ENCODE data around the gene IL26. TPM values are rescaled to one million over a fixed set of nuclear protein-coding genes. Genes with fewer than 3 reads are reported as not detected.

Gene IL26
- total RNA-seq, 1 donor from 2014 or later = not detected

DNA sequence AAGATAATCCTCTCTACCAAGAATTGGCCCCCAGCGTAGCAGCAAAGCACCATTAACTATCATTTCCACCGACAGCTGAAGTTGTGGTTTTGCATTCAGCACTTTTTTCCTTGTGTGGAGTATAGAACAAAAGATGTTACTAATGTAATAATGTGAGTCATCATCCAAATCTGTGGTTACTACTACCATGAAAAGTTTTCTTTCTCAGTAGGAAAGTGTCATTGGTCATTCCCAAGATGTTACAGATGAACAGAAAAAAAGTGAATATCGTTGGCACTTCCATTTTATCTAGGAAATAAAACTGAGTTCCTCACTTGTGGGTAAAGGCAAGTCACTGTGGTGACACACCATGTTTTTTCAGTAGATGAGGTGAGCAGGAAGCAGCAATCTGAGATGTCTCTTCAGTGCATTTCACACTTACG, 35.8 kb downstream of the IL26 start:
- H3K9me3 Mint-ChIP-seq = peaks cover 4% of the 10 kb centered on the region
- H3K27me3 Mint-ChIP-seq (ENCODE audit: low read depth) = no peaks in the 10 kb centered on the region
- no peaks in the 10 kb centered on the region for H3K4me1 Mint-ChIP-seq
- no peaks in the 10 kb centered on the region for H3K36me3 Mint-ChIP-seq (ENCODE audit: low read depth)
- H3K4me3 Mint-ChIP-seq = no peak overlapping the region
- H3K27ac Mint-ChIP-seq (ENCODE audit: unreplicated experiment) = no peak overlapping the region
- TF ChIP-seq, protein P1, sequence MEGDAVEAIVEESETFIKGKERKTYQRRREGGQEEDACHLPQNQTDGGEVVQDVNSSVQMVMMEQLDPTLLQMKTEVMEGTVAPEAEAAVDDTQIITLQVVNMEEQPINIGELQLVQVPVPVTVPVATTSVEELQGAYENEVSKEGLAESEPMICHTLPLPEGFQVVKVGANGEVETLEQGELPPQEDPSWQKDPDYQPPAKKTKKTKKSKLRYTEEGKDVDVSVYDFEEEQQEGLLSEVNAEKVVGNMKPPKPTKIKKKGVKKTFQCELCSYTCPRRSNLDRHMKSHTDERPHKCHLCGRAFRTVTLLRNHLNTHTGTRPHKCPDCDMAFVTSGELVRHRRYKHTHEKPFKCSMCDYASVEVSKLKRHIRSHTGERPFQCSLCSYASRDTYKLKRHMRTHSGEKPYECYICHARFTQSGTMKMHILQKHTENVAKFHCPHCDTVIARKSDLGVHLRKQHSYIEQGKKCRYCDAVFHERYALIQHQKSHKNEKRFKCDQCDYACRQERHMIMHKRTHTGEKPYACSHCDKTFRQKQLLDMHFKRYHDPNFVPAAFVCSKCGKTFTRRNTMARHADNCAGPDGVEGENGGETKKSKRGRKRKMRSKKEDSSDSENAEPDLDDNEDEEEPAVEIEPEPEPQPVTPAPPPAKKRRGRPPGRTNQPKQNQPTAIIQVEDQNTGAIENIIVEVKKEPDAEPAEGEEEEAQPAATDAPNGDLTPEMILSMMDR (conservative IDR thresholded peaks at IDR 0.05) = no peak
- no peak for DNase-seq (ENCODE audit: low read depth, low spot score)

DNA sequence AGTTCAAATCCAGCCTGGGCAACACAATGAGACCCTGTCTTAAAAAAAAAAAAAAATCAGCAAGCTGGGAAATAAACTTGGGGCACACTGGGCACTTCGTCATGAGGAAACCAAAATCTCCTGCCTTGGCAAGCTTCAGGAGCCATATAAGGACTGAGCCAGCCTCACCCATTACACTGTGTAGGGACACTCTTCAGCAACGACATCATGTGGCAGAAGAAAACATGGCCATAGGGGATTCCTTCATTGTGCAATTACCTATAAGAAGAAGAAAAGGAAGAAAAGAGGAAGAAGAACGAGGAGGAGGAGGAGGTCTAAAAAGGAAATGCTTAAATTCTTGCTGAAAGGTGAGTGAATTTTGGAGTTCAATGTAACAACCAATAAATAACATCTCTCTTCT, 40.0 kb downstream of the IL26 start:
- TF ChIP-seq, protein P1 (conservative IDR thresholded peaks at IDR 0.05) = no peak
- DNase-seq (ENCODE audit: low read depth, low spot score) = no peak
- Mint-ChIP-seq H3K9me3 (peaks cover 4% of the 10 kb centered on the region), H3K4me1 (no peaks in the 10 kb centered on the region), H3K4me3 (no peak overlapping the region), H3K27ac (ENCODE audit: unreplicated experiment) (no peak overlapping the region), H3K27me3 (ENCODE audit: low read depth) (no peaks in the 10 kb centered on the region), H3K36me3 (ENCODE audit: low read depth) (no peaks in the 10 kb centered on the region)

DNA sequence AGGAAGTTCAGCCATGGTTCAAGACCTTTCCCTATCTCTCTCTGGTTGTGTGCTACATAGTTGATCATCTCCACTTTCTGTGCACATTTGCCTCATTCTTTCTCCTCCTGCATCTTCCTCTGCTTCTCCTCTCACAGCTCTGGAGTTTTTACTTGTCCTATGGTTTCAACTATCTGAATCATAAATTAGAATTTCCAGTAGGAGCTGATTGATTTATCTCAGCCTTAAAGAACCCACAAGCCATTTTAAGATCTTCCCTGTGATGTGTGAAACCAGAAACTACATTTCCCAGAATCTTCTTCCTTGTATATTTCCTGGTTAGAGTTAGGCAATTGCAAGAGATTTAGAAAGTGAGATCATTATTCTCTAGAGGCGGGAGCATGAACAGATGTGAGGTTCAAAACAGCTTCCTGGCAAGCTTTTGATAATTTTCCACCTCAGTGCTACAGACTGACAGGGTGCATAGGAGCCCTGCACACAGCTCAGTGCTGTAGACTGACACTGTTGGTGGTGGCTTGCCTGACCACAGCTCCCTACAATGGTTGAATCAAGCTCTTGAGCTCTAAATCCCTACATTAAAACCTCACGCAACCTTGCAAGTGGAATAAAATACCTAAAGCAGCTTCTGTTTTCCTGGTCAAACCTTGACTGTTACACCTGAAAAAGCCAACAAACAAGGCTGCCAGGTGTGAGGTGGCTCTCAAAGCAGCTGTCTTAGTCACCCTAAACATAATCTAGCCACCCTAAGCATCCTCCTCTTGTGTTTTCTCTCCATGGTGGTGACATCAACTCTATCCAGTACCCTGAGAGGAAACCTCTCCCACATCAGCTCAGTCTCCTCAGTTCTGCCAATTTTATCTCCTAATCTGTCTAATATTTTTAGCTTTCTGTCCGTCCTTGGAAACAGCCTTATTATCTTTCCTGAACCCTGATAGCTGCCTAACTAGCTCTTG, 44.5 kb downstream of the IL26 start:
- Mint-ChIP-seq H3K4me3 (no peak overlapping the region), H3K36me3 (ENCODE audit: low read depth) (no peaks in the 10 kb centered on the region), H3K4me1 (no peaks in the 10 kb centered on the region), H3K9me3 (no peaks in the 10 kb centered on the region), H3K27ac (ENCODE audit: unreplicated experiment) (no peak overlapping the region), H3K27me3 (ENCODE audit: low read depth) (no peaks in the 10 kb centered on the region)
- DNase-seq (ENCODE audit: low read depth, low spot score) = no peak
- TF ChIP-seq, protein P1 (conservative IDR thresholded peaks at IDR 0.05) = no peak

DNA sequence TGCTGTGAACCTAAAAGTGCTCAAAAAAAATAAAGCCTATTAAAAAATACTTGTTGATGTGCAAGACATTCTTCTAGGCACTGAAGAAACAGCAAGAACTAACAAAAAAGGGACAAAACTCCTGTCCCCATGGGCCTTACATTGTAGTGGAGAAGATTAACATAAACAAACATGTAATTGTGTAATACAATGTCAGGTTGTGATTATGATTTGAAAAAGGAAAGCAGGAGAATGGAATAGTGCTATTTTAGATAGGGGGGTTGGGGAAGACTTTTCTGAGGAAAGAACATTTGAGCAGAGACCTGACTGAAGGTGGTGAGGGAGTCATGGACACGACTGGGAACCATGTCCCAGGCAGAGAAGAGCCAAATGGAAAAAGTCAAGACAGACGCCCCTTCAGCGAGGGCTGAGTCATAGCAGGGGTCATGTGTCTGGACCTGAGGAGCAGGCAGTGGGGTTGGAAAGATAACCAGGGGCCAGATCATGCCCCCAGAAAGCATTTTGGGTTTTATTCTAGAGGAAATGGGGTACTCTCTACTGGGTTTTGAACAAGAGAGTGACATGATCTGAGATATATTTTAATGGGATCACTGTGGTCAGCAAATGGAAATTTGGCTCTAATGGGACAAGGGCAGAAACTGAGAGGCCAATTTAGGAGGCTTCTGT, 46.7 kb downstream of the IL26 start:
- Mint-ChIP-seq H3K4me3 (no peak overlapping the region), H3K36me3 (ENCODE audit: low read depth) (no peaks in the 10 kb centered on the region), H3K27me3 (ENCODE audit: low read depth) (no peaks in the 10 kb centered on the region), H3K4me1 (no peaks in the 10 kb centered on the region), H3K27ac (ENCODE audit: unreplicated experiment) (no peak overlapping the region), H3K9me3 (no peaks in the 10 kb centered on the region)
- TF ChIP-seq, protein P1 (conservative IDR thresholded peaks at IDR 0.05) = no peak
- no peak for DNase-seq (ENCODE audit: low read depth, low spot score)

DNA sequence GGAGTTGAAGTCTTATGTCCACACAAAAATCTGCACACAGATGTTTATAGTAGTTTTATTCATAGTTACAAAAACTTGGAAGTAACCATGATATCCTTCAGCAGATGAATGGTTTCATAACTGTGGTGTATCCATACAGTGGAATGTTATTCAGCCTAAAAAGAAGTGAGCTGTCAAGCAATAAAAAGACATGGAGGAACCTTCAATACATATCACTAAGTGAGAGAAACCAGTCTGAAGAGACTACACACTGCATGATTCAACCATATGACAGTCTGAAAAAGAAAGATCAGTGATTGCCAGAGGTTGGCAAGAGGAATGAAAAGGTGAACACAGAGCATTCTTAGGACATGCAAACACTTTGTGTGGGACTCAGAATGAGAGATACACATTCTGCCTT, 47.4 kb downstream of the IL26 start:
- TF ChIP-seq, protein P1 (conservative IDR thresholded peaks at IDR 0.05) = no peak
- Mint-ChIP-seq H3K27ac (ENCODE audit: unreplicated experiment) (no peak overlapping the region), H3K9me3 (no peaks in the 10 kb centered on the region)

More for the DNA sequence above, 47.4 kb downstream of the IL26 start:
- H3K36me3 Mint-ChIP-seq (ENCODE audit: low read depth) = no peaks in the 10 kb centered on the region
- H3K27me3 Mint-ChIP-seq (ENCODE audit: low read depth) = no peaks in the 10 kb centered on the region
- H3K4me1 Mint-ChIP-seq = no peaks in the 10 kb centered on the region
- H3K4me3 Mint-ChIP-seq = no peak overlapping the region
- no peak for DNase-seq (ENCODE audit: low read depth, low spot score)
